Nephron progenitor cell (in vitro differentiated cells): ENCODE measurements around the gene MAPK12.
"Not testable (repeated sequence)": the region's sequence is repeated elsewhere in the genome, so short reads cannot be mapped to it uniquely, and the experiment has no call there.

Source experiments
- DNase-seq: peaks from one replicate; pipeline ENCODE4 v3.0.0; 2021
- H3K27ac Mint-ChIP-seq: 2 replicates; pipeline ENCODE4 v1.8.0; 2021; ENCODE audit warnings: mild to moderate bottlenecking, moderate library complexity, mixed read lengths
- H3K27me3 Mint-ChIP-seq: 2 replicates; pipeline ENCODE4 v1.8.0; 2021; ENCODE audit warnings: mild to moderate bottlenecking, low read depth, mixed read lengths; ENCODE audit not compliant: poor library complexity
- H3K36me3 Mint-ChIP-seq: 2 replicates; pipeline ENCODE4 v1.8.0; 2021; ENCODE audit warnings: low read depth, mixed read lengths
- H3K4me1 Mint-ChIP-seq: 2 replicates; pipeline ENCODE4 v1.8.0; 2021; ENCODE audit warnings: mixed read lengths
- H3K4me3 Mint-ChIP-seq: 2 replicates; pipeline ENCODE4 v1.8.0; 2021; ENCODE audit warnings: mild to moderate bottlenecking, moderate library complexity, mixed read lengths
- H3K9me3 Mint-ChIP-seq: 2 replicates; pipeline ENCODE4 v1.8.0; 2021; ENCODE audit warnings: mild to moderate bottlenecking, moderate library complexity, mixed read lengths
- CTCF ChIP-seq: fragments of 200-600 bp; sonication (generic); IDR thresholded peaks from 2 replicates; pipeline ENCODE4 v1.5.0; 2021; ENCODE audit warnings: antibody characterized with exemption

The MAPK12 gene

GRCh38 chr22:50277761-50278160 is 16.3 kb upstream of the MAPK12 start:
- Mint-ChIP-seq H3K4me3 (no peak overlapping the region), H3K27me3 (peaks cover 3% of the 10 kb centered on the region), H3K36me3 (peaks cover 42% of the 10 kb centered on the region), H3K27ac (no peak overlapping the region), H3K9me3 (no peaks in the 10 kb centered on the region), H3K4me1 (peaks cover 21% of the 10 kb centered on the region)
- no peak for TF ChIP-seq CTCF
- no peak for DNase-seq

- DNase-seq = no peak
- TF ChIP-seq CTCF = no peak
- Mint-ChIP-seq H3K36me3 (peaks cover 42% of the 10 kb centered on the region), H3K4me1 (peaks cover 25% of the 10 kb centered on the region), H3K4me3 (no peak overlapping the region), H3K9me3 (no peaks in the 10 kb centered on the region), H3K27me3 (peaks cover 6% of the 10 kb centered on the region), H3K27ac (no peak overlapping the region)
Observed at GRCh38 chr22:50276143-50276542, 14.7 kb upstream of the MAPK12 start.

GRCh38 chr22:50275181-50276055 is 13.9 kb upstream of the MAPK12 start:
- Mint-ChIP-seq H3K27ac (no peak overlapping the region), H3K4me1 (peaks cover 25% of the 10 kb centered on the region), H3K9me3 (no peaks in the 10 kb centered on the region)

GRCh38 chr22:50274771-50275170 is 13.3 kb upstream of the MAPK12 start:
- Mint-ChIP-seq H3K4me3 (no peak overlapping the region), H3K4me1 (peaks cover 25% of the 10 kb centered on the region), H3K27me3 (peaks cover 14% of the 10 kb centered on the region), H3K27ac (no peak overlapping the region), H3K36me3 (peaks cover 36% of the 10 kb centered on the region), H3K9me3 (no peaks in the 10 kb centered on the region)
- no peak for DNase-seq
- TF ChIP-seq CTCF = no peak

More at GRCh38 chr22:50275181-50276055, 13.9 kb upstream of the MAPK12 start:
- H3K27me3 Mint-ChIP-seq = peaks cover 14% of the 10 kb centered on the region
- TF ChIP-seq CTCF = no peak
- peaks cover 36% of the 10 kb centered on the region for H3K36me3 Mint-ChIP-seq
- DNase-seq = no peak
- H3K4me3 Mint-ChIP-seq = no peak overlapping the region

GRCh38 chr22:50274311-50274710 is 12.8 kb upstream of the MAPK12 start:
- no peak overlapping the region for H3K27ac Mint-ChIP-seq
- peaks cover 34% of the 10 kb centered on the region for H3K36me3 Mint-ChIP-seq
- H3K9me3 Mint-ChIP-seq = no peaks in the 10 kb centered on the region
- peak; percentile 47 for DNase-seq
- TF ChIP-seq CTCF = peak; percentile 12
- H3K4me3 Mint-ChIP-seq = no peak overlapping the region
- H3K4me1 Mint-ChIP-seq = peaks cover 25% of the 10 kb centered on the region
- peaks cover 18% of the 10 kb centered on the region for H3K27me3 Mint-ChIP-seq

GRCh38 chr22:50273781-50274180 is 12.3 kb upstream of the MAPK12 start:
- not testable (repeated sequence) for DNase-seq, H3K27ac Mint-ChIP-seq, H3K9me3 Mint-ChIP-seq
- peak overlapping the region; percentile 4 for H3K4me3 Mint-ChIP-seq
- peaks cover 25% of the 10 kb centered on the region for H3K4me1 Mint-ChIP-seq
- H3K27me3 Mint-ChIP-seq = peaks cover 24% of the 10 kb centered on the region
- peaks cover 28% of the 10 kb centered on the region for H3K36me3 Mint-ChIP-seq
